H9 (cell line): ENCODE results near the gene NDUFAF4. TPM values are rescaled to one million over a fixed set of nuclear protein-coding genes. Genes with fewer than 3 reads are reported as not detected.

ENCODE experiments used
- DNase-seq: peaks from one replicate; pipeline ENCODE4 v3.0.0-alpha.2; 2017
- H2AFZ ChIP-seq: one replicate; pipeline ENCODE4 v1.6.1; 2013; ENCODE audit warnings: mild to moderate bottlenecking, low read length, control low read depth, moderate library complexity
- H2AK5ac ChIP-seq: 2 replicates; pipeline ENCODE4 v1.6.1; 2013; ENCODE audit warnings: low read length, control low read depth, mixed read lengths; ENCODE audit not compliant: insufficient read length
- H2BK120ac ChIP-seq: one replicate; pipeline ENCODE4 v1.6.1; 2013; ENCODE audit warnings: low read depth, mild to moderate bottlenecking, low read length, control low read depth, inconsistent platforms; ENCODE audit not compliant: poor library complexity, severe bottlenecking
- H2BK12ac ChIP-seq: 2 replicates; pipeline ENCODE4 v1.6.1; 2013; ENCODE audit warnings: low read length, control low read depth, mixed read lengths, low read depth; ENCODE audit not compliant: insufficient read length
- H2BK15ac ChIP-seq: 2 replicates; pipeline ENCODE4 v1.6.1; 2013; ENCODE audit warnings: low read depth, low read length, control low read depth
- H2BK20ac ChIP-seq: one replicate; pipeline ENCODE4 v1.6.1; 2013; ENCODE audit warnings: low read depth, mild to moderate bottlenecking, low read length, control low read depth, inconsistent platforms; ENCODE audit not compliant: poor library complexity, severe bottlenecking
- H2BK5ac ChIP-seq: 2 replicates; pipeline ENCODE4 v1.6.1; 2013; ENCODE audit warnings: low read length, control low read depth, mixed read lengths; ENCODE audit not compliant: insufficient read length
- H3K14ac ChIP-seq: 2 replicates; pipeline ENCODE4 v1.6.1; 2013; ENCODE audit warnings: low read length, control low read depth; ENCODE audit not compliant: insufficient read depth
- H3K18ac ChIP-seq: 2 replicates; pipeline ENCODE4 v1.6.1; 2013; ENCODE audit warnings: low read depth, mild to moderate bottlenecking, mixed read lengths, low read length, control low read depth; ENCODE audit not compliant: insufficient read length
- H3K23ac ChIP-seq: 2 replicates; pipeline ENCODE4 v1.6.1; 2013; ENCODE audit warnings: low read length, control low read depth, mixed read lengths, low read depth; ENCODE audit not compliant: insufficient read length
- H3K23me2 ChIP-seq: 2 replicates; pipeline ENCODE4 v1.6.1; 2013; ENCODE audit warnings: low read depth, mild to moderate bottlenecking, mixed read lengths, low read length, control low read depth; ENCODE audit not compliant: insufficient read length, poor library complexity, severe bottlenecking
- H3K27ac ChIP-seq: 2 replicates; pipeline ENCODE4 v1.5.1; 2013; ENCODE audit warnings: low read length, control low read depth, mixed read lengths, low read depth; ENCODE audit not compliant: insufficient read length
- H3K27me3 ChIP-seq: 2 replicates; pipeline ENCODE4 v1.6.1; 2013; ENCODE audit warnings: low read length, control low read depth, inconsistent platforms; ENCODE audit not compliant: insufficient read depth
- H3K4ac ChIP-seq: 2 replicates; pipeline ENCODE4 v1.6.1; 2013; ENCODE audit warnings: low read depth, mild to moderate bottlenecking, control low read depth, inconsistent platforms, low read length, moderate library complexity
- H3K4me1 ChIP-seq: 2 replicates; pipeline ENCODE4 v1.6.1; 2013; ENCODE audit warnings: low read length, control low read depth, inconsistent platforms; ENCODE audit not compliant: insufficient read depth
- H3K4me2 ChIP-seq: 2 replicates; pipeline ENCODE4 v1.6.1; 2013; ENCODE audit warnings: low read length, control low read depth, mixed read lengths; ENCODE audit not compliant: insufficient read length, insufficient read depth
- H3K56ac ChIP-seq: 2 replicates; pipeline ENCODE4 v1.6.1; 2013; ENCODE audit warnings: low read depth, mild to moderate bottlenecking, mixed read lengths, low read length, control low read depth; ENCODE audit not compliant: insufficient read length
- H3K79me1 ChIP-seq: 2 replicates; pipeline ENCODE4 v1.6.1; 2013; ENCODE audit warnings: low read depth, mild to moderate bottlenecking, moderate library complexity, low read length, control low read depth, inconsistent platforms; ENCODE audit not compliant: insufficient read depth, poor library complexity, severe bottlenecking
- H3K79me2 ChIP-seq: 2 replicates; pipeline ENCODE4 v1.6.1; 2013; ENCODE audit warnings: low read length, control low read depth, inconsistent platforms; ENCODE audit not compliant: insufficient read depth
- H3K9ac ChIP-seq: 2 replicates; pipeline ENCODE4 v1.6.1; 2013; ENCODE audit warnings: low read length, control low read depth, mixed read lengths; ENCODE audit not compliant: insufficient read length; ENCODE audit errors: extremely low read depth
- H3K9me3 ChIP-seq: one replicate; pipeline ENCODE4 v1.6.1; 2013; ENCODE audit warnings: low read depth, low read length, inconsistent platforms; ENCODE audit not compliant: control insufficient read depth
- H3T11ph ChIP-seq: one replicate; pipeline ENCODE4 v1.6.1; 2013; ENCODE audit warnings: mild to moderate bottlenecking, low read length, control low read depth, inconsistent platforms
- H4K20me1 ChIP-seq: one replicate; pipeline ENCODE4 v1.6.1; 2013; ENCODE audit not compliant: control insufficient read depth, insufficient read length, insufficient read depth
- H4K5ac ChIP-seq: 2 replicates; pipeline ENCODE4 v1.6.1; 2013; ENCODE audit warnings: low read depth, mild to moderate bottlenecking, mixed read lengths, low read length, control low read depth; ENCODE audit not compliant: insufficient read length
- H4K8ac ChIP-seq: replicated peaks from 2 replicates; pipeline ENCODE4 v1.6.1; 2013; ENCODE audit warnings: low read length, control low read depth, mixed read lengths, low read depth; ENCODE audit not compliant: insufficient read length
- H4K91ac ChIP-seq: 2 replicates; pipeline ENCODE4 v1.6.1; 2013; ENCODE audit warnings: low read depth, mild to moderate bottlenecking, moderate library complexity, mixed read lengths, low read length, control low read depth; ENCODE audit not compliant: insufficient read length
- H3K27ac Mint-ChIP-seq, 3 experiments: 2 replicates in 2 of 3; 3 replicates in 1 of 3; pipeline ENCODE4 v1.8.0; 2020 to 2021; ENCODE audit warnings: mixed read lengths in 3 of 3, mild to moderate bottlenecking in 1 of 3, moderate library complexity in 1 of 3
- H3K27me3 Mint-ChIP-seq: 2 replicates; pipeline ENCODE4 v1.8.0; 2021; ENCODE audit warnings: low read depth, mild to moderate bottlenecking, moderate library complexity, mixed read lengths
- H3K36me3 Mint-ChIP-seq, 3 experiments: 2 replicates in 2 of 3; 3 replicates in 1 of 3; pipeline ENCODE4 v1.8.0; 2020 to 2021; ENCODE audit warnings: low read depth in 3 of 3, mixed read lengths in 3 of 3; ENCODE audit not compliant: insufficient read depth in 1 of 3
- H3K4me1 Mint-ChIP-seq, 2 experiments: 2 replicates each; pipeline ENCODE4 v1.8.0; 2020; ENCODE audit warnings: mixed read lengths in 2 of 2
- H3K4me3 Mint-ChIP-seq, 2 experiments: 2 replicates in 1 of 2; 3 replicates in 1 of 2; pipeline ENCODE4 v1.8.0; 2020 to 2021; ENCODE audit warnings: mild to moderate bottlenecking in 2 of 2, mixed read lengths in 2 of 2, moderate library complexity in 1 of 2
- H3K9me3 Mint-ChIP-seq, 2 experiments: 2 replicates in 1 of 2; 3 replicates in 1 of 2; pipeline ENCODE4 v1.8.0; 2020; ENCODE audit warnings: mild to moderate bottlenecking in 2 of 2, mixed read lengths in 2 of 2, moderate library complexity in 1 of 2
- CTCF ChIP-seq: fragments of 200-600 bp; sonication (generic); conservative IDR thresholded peaks from 3 replicates; pipeline ENCODE4 v1.8.0; 2021; ENCODE audit warnings: antibody characterized with exemption, mild to moderate bottlenecking
- WGBS: extraction: QIAGEN DNeasy Blood & Tissue Kit; methylation state at CpG from one replicate; pipeline ENCODE4 v1.1.7; 2013; ENCODE audit warnings: missing lambda C conversion rate, low lambda C conversion rate, mixed read lengths; ENCODE audit not compliant: insufficient read length; ENCODE audit errors: extremely low coverage; 5-methylcytosine and 5-hydroxymethylcytosine counted together
- total RNA-seq: library from RNA; stranded (reverse); gene quantifications from 2 replicates; pipeline ENCODE4 v1.2.1, GENCODE V29; 2021

Gene NDUFAF4
- total RNA-seq, 1 experiment from 2014 or later: 86.6 TPM

GRCh38 chr6:96911171-96911570 lies 13.5 kb upstream of the NDUFAF4 start:
- no peak overlapping the region for H4K5ac ChIP-seq
- H3K4me1 ChIP-seq: no peaks in the 10 kb centered on the region
- H4K20me1 ChIP-seq: no peaks in the 10 kb centered on the region
- peaks cover 4 to 5% of the 10 kb centered on the region in 2 experiments; a peak in 3 of 5 replicates for H3K9me3 Mint-ChIP-seq
- no peaks in the 10 kb centered on the region for H3K79me1 ChIP-seq
- H4K91ac ChIP-seq: no peak overlapping the region
- H2BK20ac ChIP-seq: no peak overlapping the region
- H3K4me3 Mint-ChIP-seq: no peak overlapping the region
- H3K23ac ChIP-seq: no peak overlapping the region
- H3K27ac ChIP-seq: no peak overlapping the region
- H3K14ac ChIP-seq: no peak overlapping the region
- peaks cover 4% of the 10 kb centered on the region in 2 experiments; a peak in 2 of 4 replicates for H3K4me1 Mint-ChIP-seq
- H3K23me2 ChIP-seq: no peaks in the 10 kb centered on the region
- no peaks in the 10 kb centered on the region for H3K9me3 ChIP-seq
- no peak overlapping the region for H3K56ac ChIP-seq
- no CpG with 5 or more reads among the region's 3 CpGs for WGBS
- peaks cover 3% of the 10 kb centered on the region for H3K27me3 Mint-ChIP-seq
- H3T11ph ChIP-seq: no peak overlapping the region
- H3K4me2 ChIP-seq: no peak overlapping the region
- H3K36me3 Mint-ChIP-seq: no peaks in the 10 kb centered on the region
- no peak overlapping the region for H2BK12ac ChIP-seq
- no peak overlapping the region for H4K8ac ChIP-seq
- H2BK5ac ChIP-seq: no peak overlapping the region
- no peaks in the 10 kb centered on the region for H3K79me2 ChIP-seq
- no peak overlapping the region for H3K9ac ChIP-seq
- no peak overlapping the region for H3K18ac ChIP-seq
- no peaks in the 10 kb centered on the region for H3K27me3 ChIP-seq
- H2AFZ ChIP-seq: no peak overlapping the region
- H2AK5ac ChIP-seq: no peak overlapping the region
- no peak overlapping the region for H2BK15ac ChIP-seq
- DNase-seq: no peak
- H3K27ac Mint-ChIP-seq: no peak overlapping the region
- no peak overlapping the region for H2BK120ac ChIP-seq
- TF ChIP-seq CTCF: no peak
- no peak overlapping the region for H3K4ac ChIP-seq
